Measurements from ENCODE around the gene ENG. TPM values are rescaled to one million over a fixed set of nuclear protein-coding genes. Genes with fewer than 3 reads are reported as not detected.
"Not testable (repeated sequence)": the region's sequence is repeated elsewhere in the genome, so short reads cannot be mapped to it uniquely, and the experiment has no call there.

Gene ENG
- total RNA-seq, 4 donors from 2014 or later: 45.6 to 115 (median 51.1) TPM

GRCh38 chr9:127884427-127884911 lies 30.0 kb upstream of the ENG start:
- 23 to 37% methylated on average over 9 to 11 of the region's 11 CpGs for WGBS, 2 donors
- Histone ChIP-seq H3K27me3 (no peaks in the 10 kb centered on the region), H3K27ac (peak overlapping the region in 2 of 3 donors; percentile 36 to 53), H3K36me3 (peaks cover 6 to 13% of the 10 kb centered on the region in 2 donors), H3K4me3 (replicated peaks in 1 of 3) (no peak overlapping the region), H3K9me3 (no peaks in the 10 kb centered on the region), H3K4me1 (peaks cover 0 to 22% of the 10 kb centered on the region in 2 donors)
- TF ChIP-seq, protein P1, sequence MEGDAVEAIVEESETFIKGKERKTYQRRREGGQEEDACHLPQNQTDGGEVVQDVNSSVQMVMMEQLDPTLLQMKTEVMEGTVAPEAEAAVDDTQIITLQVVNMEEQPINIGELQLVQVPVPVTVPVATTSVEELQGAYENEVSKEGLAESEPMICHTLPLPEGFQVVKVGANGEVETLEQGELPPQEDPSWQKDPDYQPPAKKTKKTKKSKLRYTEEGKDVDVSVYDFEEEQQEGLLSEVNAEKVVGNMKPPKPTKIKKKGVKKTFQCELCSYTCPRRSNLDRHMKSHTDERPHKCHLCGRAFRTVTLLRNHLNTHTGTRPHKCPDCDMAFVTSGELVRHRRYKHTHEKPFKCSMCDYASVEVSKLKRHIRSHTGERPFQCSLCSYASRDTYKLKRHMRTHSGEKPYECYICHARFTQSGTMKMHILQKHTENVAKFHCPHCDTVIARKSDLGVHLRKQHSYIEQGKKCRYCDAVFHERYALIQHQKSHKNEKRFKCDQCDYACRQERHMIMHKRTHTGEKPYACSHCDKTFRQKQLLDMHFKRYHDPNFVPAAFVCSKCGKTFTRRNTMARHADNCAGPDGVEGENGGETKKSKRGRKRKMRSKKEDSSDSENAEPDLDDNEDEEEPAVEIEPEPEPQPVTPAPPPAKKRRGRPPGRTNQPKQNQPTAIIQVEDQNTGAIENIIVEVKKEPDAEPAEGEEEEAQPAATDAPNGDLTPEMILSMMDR (IDR thresholded peaks at IDR 0.05): no peak
- no peak for TF ChIP-seq POLR2A (IDR thresholded peaks at IDR 0.05)
- peak; percentile 83 to 85 for DNase-seq
- intact Hi-C loops (cut with DNase I): no loop called here

DNA sequence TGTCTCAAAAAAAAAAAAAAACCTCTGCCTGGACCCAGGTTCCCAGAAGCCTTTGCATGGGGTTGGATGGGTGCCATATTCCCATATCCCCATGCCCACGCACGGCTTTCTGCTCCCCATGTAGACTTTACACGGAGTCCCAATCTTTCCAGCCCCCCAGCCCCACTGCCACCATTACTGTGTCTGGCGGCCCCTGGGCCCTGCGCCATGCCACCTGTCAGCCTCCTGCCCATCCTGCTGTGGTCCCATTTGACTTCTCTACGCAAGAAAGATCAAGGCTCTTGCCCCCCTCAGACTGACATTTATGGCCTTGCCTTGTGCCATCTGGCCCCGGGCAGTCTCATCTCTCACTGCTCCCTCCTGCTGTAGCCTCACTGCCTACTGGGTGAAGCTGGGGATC lies 29.5 kb upstream of the ENG start:
- peak overlapping the region in 1 of 3 donors; percentile 36 for H3K27ac ChIP-seq
- H3K27me3 ChIP-seq: no peaks in the 10 kb centered on the region
- intact Hi-C loops (cut with DNase I): no loop called here
- H3K9me3 ChIP-seq: no peaks in the 10 kb centered on the region
- no peak for DNase-seq
- no peak overlapping the region for H3K4me3 ChIP-seq (replicated peaks in 1 of 3)
- WGBS, 2 donors: 90 to 91% methylated on average over 7 of the region's 7 CpGs
- H3K36me3 ChIP-seq: peaks cover 6 to 13% of the 10 kb centered on the region in 2 donors
- TF ChIP-seq, protein P1 (IDR thresholded peaks at IDR 0.05): no peak
- no peak for TF ChIP-seq POLR2A (IDR thresholded peaks at IDR 0.05)
- H3K4me1 ChIP-seq: peaks cover 0 to 22% of the 10 kb centered on the region in 2 donors

GRCh38 chr9:127881715-127882114 lies 27.3 kb upstream of the ENG start:
- H3K27me3 ChIP-seq; H3K4me3 ChIP-seq (replicated peaks in 1 of 3); intact Hi-C loops (cut with DNase I); H3K9me3 ChIP-seq; DNase-seq; H3K36me3 ChIP-seq; H3K27ac ChIP-seq: not testable (repeated sequence)
- H3K4me1 ChIP-seq: peaks cover 10 to 24% of the 10 kb centered on the region in 2 donors
- WGBS, 2 donors: 85% methylated on average over 3 of the region's 3 CpGs

- intact Hi-C loops (cut with DNase I): no loop called here
- Histone ChIP-seq H3K4me3 (replicated peaks in 1 of 3) (no peak overlapping the region), H3K4me1 (peaks cover 25 to 38% of the 10 kb centered on the region in 2 donors), H3K27me3 (no peaks in the 10 kb centered on the region), H3K27ac (no peak overlapping the region), H3K36me3 (no peaks in the 10 kb centered on the region), H3K9me3 (no peaks in the 10 kb centered on the region)
- DNase-seq: no peak
- WGBS, 2 donors: 72 to 83% methylated on average over 8 of the region's 8 CpGs
- TF ChIP-seq, protein P1 (IDR thresholded peaks at IDR 0.05): no peak
- no peak for TF ChIP-seq POLR2A (IDR thresholded peaks at IDR 0.05)
These were observed 25.7 kb upstream of the ENG start for GRCh38 chr9:127880143-127880542.

GRCh38 chr9:127878652-127879390 lies 24.4 kb upstream of the ENG start:
- no peak overlapping the region for H3K27ac ChIP-seq
- H3K36me3 ChIP-seq: no peaks in the 10 kb centered on the region
- no peaks in the 10 kb centered on the region for H3K27me3 ChIP-seq
- WGBS, 2 donors: 52% methylated on average over 8 of the region's 8 CpGs
- TF ChIP-seq POLR2A (IDR thresholded peaks at IDR 0.05): no peak
- TF ChIP-seq, protein P1 (IDR thresholded peaks at IDR 0.05): no peak
- no peaks in the 10 kb centered on the region for H3K9me3 ChIP-seq
- no peak for DNase-seq
- H3K4me3 ChIP-seq (replicated peaks in 1 of 3): no peak overlapping the region
- peaks cover 39% of the 10 kb centered on the region in 2 donors for H3K4me1 ChIP-seq
- intact Hi-C loops (cut with DNase I): no loop called here
